MG63 (cell line): Measurements from ENCODE around the gene COL20A1. TPM values are rescaled to one million over a fixed set of nuclear protein-coding genes. Genes with fewer than 3 reads are reported as not detected.

Source experiments
- DNase-seq: peaks from one replicate; pipeline ENCODE4 v3.0.0-alpha.2; 2020
- H3K27me3 ChIP-seq: fragments of 250-450 bp; sonication (Bioruptor Pico); 2 replicates; pipeline ENCODE4 v1.5.1; 2020; ENCODE audit warnings: mild to moderate bottlenecking, moderate library complexity
- H3K36me3 ChIP-seq: fragments of 250-450 bp; sonication (Bioruptor Pico); 2 replicates; pipeline ENCODE4 v1.5.1; 2020; ENCODE audit warnings: mild to moderate bottlenecking, moderate library complexity
- H3K4me3 ChIP-seq: fragments of 250-450 bp; sonication (Bioruptor Pico); 2 replicates; pipeline ENCODE4 v1.5.1; 2020; ENCODE audit warnings: mild to moderate bottlenecking, moderate library complexity
- H3K9me3 ChIP-seq: fragments of 250-450 bp; sonication (Bioruptor Pico); 2 replicates; pipeline ENCODE4 v1.5.1; 2020; ENCODE audit warnings: mild to moderate bottlenecking, moderate library complexity
- total RNA-seq: library from RNA; depleted of rRNA; stranded (reverse); fragments of >200 nt; shearing (Covaris generic); gene quantifications from 2 replicates; pipeline ENCODE4 v1.2.3, GENCODE V29; 2014; ENCODE audit warnings: low replicate concordance

COL20A1 gene
- total RNA-seq, 1 experiment from 2014 or later = not detected

DNA sequence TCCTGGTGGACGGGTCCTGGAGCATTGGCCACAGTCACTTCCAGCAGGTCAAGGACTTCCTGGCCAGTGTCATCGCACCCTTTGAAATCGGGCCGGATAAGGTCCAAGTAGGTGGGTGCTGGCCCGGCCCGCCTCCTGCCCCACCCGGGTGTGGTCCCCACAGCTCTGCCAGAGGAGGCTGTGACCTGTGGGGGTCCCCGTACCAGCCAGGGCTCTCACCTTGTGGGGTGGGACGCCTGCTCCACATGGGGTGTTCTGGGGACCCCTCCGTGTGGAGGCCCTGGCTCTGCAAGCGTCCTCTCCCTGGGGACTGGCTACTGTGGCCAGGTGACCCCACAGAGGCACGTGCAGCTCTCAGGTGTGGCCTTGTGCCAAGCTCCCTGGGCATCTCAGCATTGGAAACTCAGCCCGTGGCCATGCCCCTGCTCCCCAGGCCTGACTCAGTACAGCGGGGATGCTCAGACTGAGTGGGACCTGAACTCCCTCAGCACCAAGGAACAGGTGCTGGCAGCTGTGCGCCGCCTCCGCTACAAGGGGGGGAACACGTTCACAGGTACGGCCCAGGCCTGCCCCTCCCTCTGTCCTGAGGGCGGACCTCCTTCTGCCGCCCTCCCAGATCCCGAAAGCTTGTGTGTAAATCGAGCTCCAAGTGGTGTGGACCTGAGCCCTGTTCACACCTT lies 14.7 kb downstream of the COL20A1 start:
- peaks cover 20% of the 10 kb centered on the region for H3K27me3 ChIP-seq

GRCh38 chr20:63308218-63308911 lies 15.4 kb downstream of the COL20A1 start:
- H3K27me3 ChIP-seq = peaks cover 20% of the 10 kb centered on the region
- no peak overlapping the region for H3K4me3 ChIP-seq
- DNase-seq = no peak
- no peaks in the 10 kb centered on the region for H3K36me3 ChIP-seq
- H3K9me3 ChIP-seq = no peaks in the 10 kb centered on the region

More for the DNA sequence above, 14.7 kb downstream of the COL20A1 start:
- Histone ChIP-seq H3K4me3 (no peak overlapping the region), H3K9me3 (no peaks in the 10 kb centered on the region), H3K36me3 (no peaks in the 10 kb centered on the region)
- DNase-seq = no peak

DNA sequence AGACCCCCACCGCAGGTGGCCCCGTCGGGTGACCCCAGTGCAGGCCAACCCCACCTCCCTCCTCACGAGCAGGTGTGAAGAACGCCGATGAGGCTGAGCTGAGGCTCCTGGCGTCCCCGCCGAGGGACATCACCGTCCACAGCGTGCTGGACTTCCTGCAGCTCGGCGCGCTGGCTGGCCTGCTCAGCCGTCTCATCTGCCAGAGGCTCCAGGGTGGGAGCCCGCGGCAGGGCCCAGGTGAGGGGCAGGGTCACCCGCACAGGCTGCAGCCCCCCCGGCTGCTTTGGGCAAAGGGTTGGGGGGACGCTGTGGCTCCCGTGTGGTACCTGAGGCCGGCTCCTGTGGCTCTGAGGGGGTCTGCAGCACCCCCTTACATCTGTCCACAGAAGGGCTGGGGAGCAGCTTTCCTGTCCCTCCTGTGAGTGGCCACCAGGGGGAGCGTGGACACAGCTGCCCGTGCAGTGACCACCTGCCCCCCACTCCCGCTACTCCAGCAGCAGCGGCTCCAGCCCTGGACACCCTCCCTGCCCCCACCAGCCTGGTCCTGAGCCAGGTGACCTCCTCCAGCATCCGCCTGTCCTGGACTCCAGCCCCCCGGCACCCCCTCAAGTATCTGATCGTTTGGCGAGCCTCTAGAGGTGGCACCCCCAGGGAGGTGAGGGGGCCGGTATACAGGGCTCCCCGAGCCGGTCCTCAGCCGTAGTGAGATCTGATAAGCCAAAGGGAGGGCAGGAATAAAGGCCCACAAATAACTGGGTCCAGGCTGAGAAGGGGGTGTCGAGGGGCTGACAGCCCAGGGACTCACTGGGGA lies 16.5 kb downstream of the COL20A1 start:
- no peaks in the 10 kb centered on the region for H3K9me3 ChIP-seq
- H3K27me3 ChIP-seq = peaks cover 20% of the 10 kb centered on the region
- DNase-seq = peak; percentile 57
- no peak overlapping the region for H3K4me3 ChIP-seq
- no peaks in the 10 kb centered on the region for H3K36me3 ChIP-seq

DNA sequence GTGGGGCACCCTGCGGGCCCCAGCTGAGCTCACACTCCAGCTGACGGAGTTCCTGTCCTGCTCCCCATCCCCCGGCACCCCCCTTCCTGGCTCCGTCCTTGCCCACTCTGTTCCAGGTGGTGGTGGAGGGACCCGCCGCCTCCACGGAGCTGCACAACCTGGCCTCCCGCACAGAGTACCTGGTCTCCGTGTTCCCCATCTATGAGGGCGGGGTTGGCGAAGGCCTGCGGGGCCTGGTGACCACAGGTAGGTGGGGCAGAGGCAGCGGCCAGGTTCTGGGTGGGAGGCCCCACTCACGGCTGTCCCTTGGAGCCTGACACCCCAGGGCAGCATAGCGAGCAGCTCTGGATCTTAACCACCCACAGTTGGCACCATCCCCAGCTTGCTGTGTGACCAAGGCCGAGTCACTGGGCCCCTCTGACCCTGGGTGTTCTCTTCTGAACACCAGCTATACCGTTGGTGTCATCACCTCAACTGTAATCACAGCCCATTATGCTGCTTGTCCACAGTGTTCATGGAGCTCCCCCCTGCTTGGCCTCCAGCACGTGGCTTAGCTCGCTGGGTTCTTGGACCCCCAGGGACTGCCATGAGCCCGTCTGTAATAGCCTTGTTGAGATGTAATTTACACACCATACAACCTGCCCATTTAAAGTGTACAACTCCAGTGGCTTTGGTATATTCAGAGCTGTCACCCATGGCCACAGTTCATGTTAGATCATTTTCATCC lies 17.4 kb downstream of the COL20A1 start:
- Histone ChIP-seq H3K9me3 (no peaks in the 10 kb centered on the region), H3K27me3 (peaks cover 15% of the 10 kb centered on the region), H3K4me3 (no peak overlapping the region), H3K36me3 (no peaks in the 10 kb centered on the region)
- DNase-seq = peak; percentile 74

GRCh38 chr20:63311186-63311832 lies 18.3 kb downstream of the COL20A1 start:
- Histone ChIP-seq H3K27me3 (peaks cover 10% of the 10 kb centered on the region; the same call in 1 of the 2 replicates), H3K4me3 (no peak overlapping the region), H3K36me3 (no peaks in the 10 kb centered on the region), H3K9me3 (no peaks in the 10 kb centered on the region)
- no peak for DNase-seq

DNA sequence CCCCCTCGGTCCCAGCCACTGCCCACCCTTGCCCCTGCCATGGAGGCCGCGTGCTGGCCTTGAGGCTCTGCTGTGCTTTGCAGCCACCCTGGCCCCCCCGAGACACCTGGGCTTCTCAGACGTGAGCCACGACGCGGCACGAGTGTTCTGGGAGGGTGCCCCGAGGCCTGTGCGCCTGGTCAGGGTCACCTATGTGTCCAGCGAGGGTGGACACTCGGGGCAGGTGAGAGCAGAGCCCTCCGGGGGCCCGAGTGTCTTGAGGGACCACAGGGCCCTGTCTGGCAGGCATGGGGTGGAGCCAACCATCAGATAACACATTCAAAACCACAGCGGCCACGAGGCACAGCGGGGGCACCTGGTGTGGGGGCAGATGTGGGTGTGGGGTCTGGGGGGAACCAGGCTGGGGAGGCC lies 18.9 kb downstream of the COL20A1 start:
- H3K36me3 ChIP-seq = no peaks in the 10 kb centered on the region
- no peak for DNase-seq
- H3K27me3 ChIP-seq = peaks cover 8% of the 10 kb centered on the region; the same call in 1 of the 2 replicates
- no peak overlapping the region for H3K4me3 ChIP-seq
- no peaks in the 10 kb centered on the region for H3K9me3 ChIP-seq

GRCh38 chr20:63312273-63312672 lies 19.3 kb downstream of the COL20A1 start:
- H3K27me3 ChIP-seq = peaks cover 8% of the 10 kb centered on the region; the same call in 1 of the 2 replicates
- H3K4me3 ChIP-seq = no peak overlapping the region
- H3K9me3 ChIP-seq = no peaks in the 10 kb centered on the region

DNA sequence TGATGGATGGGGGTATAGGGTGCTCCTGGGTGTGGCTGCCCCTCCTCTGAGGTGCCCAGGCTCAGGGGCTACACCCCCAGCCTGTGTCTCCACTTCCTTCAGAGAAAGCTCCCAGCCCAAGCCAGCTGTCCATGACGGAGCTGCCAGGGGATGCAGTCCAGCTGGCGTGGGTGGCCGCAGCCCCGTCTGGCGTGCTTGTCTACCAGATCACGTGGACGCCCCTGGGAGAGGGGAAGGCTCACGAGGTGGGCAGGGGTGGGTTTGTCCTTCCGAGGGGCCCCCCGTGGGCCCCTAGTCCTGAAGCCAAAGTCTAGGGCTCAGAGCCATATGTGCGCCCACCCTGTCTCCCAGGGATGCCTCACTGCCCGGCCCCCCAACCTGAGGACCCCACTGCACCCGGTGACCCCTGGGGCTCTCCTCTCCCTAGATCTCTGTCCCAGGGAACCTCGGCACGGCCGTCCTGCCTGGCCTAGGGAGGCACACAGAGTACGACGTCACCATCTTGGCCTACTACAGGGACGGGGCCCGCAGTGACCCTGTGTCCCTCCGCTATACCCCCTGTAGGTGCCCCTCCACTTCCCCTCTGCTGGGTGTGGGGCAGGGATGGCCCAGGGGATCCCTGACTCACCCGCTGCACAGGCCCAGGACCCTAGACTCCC lies 19.8 kb downstream of the COL20A1 start:
- no peak overlapping the region for H3K4me3 ChIP-seq
- peaks cover 8% of the 10 kb centered on the region; the same call in 1 of the 2 replicates for H3K27me3 ChIP-seq
- H3K9me3 ChIP-seq = no peaks in the 10 kb centered on the region
- no peak for DNase-seq
- H3K36me3 ChIP-seq = no peaks in the 10 kb centered on the region

More at GRCh38 chr20:63312273-63312672, 19.3 kb downstream of the COL20A1 start:
- no peaks in the 10 kb centered on the region for H3K36me3 ChIP-seq
- DNase-seq = no peak

GRCh38 chr20:63313349-63314014 lies 20.5 kb downstream of the COL20A1 start:
- H3K27me3 ChIP-seq = peaks cover 3% of the 10 kb centered on the region; the same call in 1 of the 2 replicates
- no peaks in the 10 kb centered on the region for H3K9me3 ChIP-seq
- H3K4me3 ChIP-seq = no peak overlapping the region
- DNase-seq = no peak
- no peaks in the 10 kb centered on the region for H3K36me3 ChIP-seq

DNA sequence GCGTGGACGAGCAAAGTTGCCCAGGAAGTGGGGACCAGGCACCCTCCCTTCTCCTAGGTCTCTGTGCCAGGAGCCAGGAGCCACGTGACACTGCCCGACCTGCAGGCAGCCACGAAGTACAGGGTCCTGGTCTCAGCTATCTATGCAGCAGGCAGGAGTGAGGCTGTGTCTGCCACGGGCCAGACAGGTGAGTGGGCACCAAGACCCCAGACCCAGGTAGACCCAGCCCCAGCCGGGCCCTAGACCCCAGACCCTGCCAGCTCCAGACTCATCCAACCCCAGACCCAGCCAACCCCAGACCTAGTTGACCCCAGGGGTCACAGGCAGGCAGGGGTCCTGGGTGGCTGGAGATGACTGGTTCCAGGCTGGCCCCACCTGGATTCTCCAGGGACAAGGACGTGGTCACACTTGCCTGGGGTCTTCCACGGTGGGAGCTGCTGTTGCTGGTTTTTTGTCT lies 21.1 kb downstream of the COL20A1 start:
- Histone ChIP-seq H3K9me3 (no peaks in the 10 kb centered on the region), H3K27me3 (peaks cover under 1% of the 10 kb centered on the region; the same call in 1 of the 2 replicates), H3K36me3 (no peaks in the 10 kb centered on the region), H3K4me3 (no peak overlapping the region)
- no peak for DNase-seq

GRCh38 chr20:63314566-63315239 lies 21.7 kb downstream of the COL20A1 start:
- no peaks in the 10 kb centered on the region for H3K27me3 ChIP-seq
- H3K9me3 ChIP-seq = no peaks in the 10 kb centered on the region
- H3K4me3 ChIP-seq = no peak overlapping the region
- no peaks in the 10 kb centered on the region for H3K36me3 ChIP-seq
- DNase-seq = no peak

DNA sequence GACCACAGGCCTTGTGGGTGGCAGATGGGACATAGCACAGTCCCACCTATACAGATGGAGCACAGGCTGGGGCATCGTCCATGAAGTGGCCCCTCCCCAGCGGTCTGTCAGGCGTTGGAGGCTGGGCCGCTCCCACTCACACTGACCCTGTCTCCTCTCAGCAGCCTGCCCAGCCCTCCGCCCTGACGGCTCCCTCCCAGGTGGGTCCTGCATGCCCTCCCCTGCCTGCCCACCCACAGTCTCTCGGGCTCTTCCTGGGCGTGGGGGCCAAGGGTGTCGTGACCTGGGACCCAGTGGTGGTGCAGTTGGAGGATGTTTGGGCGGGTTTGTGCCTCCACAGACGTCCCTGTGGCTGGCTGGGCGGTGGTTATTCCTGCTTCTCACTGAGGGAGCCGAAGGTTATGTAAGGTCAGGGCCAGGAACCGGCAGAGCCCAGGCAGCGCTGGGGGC lies 22.3 kb downstream of the COL20A1 start:
- DNase-seq = peak; percentile 0
- Histone ChIP-seq H3K9me3 (no peaks in the 10 kb centered on the region), H3K4me3 (no peak overlapping the region), H3K36me3 (no peaks in the 10 kb centered on the region), H3K27me3 (no peaks in the 10 kb centered on the region)

DNA sequence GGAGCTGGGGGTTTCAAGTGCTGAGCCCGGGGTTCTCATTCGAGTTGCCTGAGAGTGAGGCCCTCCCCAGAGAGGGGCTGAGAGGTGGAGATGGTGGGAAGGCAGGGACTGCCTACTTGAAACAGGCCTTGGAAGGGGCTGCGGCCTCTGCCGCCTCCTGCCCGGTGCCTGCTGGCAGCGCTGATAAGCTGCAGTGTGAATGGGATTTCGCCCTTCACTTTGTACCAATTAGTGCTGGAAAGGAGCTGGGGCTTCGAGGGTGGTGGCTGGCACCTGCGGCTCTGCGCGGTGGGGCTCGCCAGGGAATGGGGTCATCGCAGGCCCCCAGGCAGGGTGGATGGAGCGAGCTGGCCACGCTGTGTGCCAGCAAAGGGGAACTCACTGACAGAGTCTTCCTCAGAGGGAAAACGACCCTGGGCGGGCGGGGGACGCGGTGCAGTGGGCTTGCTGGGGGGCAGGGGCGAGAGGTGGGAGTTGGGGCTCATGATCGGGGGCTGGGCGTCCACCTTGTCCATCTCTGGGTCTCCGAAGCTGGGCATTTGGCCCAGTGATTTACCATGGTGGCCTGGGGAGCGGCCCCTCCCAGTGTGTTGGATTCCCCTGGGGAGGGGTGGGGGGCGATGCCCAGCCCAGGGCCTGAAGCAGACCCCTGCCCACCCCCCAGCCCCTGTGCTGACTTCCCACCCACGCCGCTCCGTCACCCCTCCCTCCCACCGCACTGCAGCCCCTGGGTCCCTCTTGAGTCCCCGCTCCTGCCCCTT lies 22.9 kb downstream of the COL20A1 start:
- no peak overlapping the region for H3K4me3 ChIP-seq
- peak; percentile 1 for DNase-seq
- no peaks in the 10 kb centered on the region for H3K9me3 ChIP-seq
- H3K36me3 ChIP-seq = no peaks in the 10 kb centered on the region
- no peaks in the 10 kb centered on the region for H3K27me3 ChIP-seq

DNA sequence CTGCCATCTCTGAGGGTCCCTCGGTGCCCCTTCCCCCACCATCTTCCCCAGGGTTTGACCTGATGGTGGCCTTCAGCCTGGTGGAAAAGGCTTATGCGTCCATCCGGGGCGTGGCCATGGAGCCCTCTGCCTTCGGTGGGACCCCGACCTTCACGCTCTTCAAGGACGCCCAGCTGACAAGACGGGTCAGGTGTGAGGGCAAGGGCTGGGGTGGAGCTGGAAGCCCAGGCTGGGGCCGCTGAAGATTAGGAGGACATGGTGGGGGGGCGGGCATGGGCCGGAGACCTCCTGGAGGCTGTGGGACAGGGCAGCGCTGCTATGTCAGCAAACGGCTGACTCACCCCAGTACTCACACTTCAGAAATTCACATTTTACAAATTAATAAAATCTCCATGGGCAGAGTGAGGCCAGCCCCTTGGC lies 23.5 kb downstream of the COL20A1 start:
- Histone ChIP-seq H3K36me3 (no peaks in the 10 kb centered on the region), H3K4me3 (no peak overlapping the region), H3K9me3 (no peaks in the 10 kb centered on the region), H3K27me3 (no peaks in the 10 kb centered on the region)
- DNase-seq = peak; percentile 44
